NT2/D1 (cell line): Measurements from ENCODE around the gene C12orf76.
"Not testable (repeated sequence)": the region's sequence is repeated elsewhere in the genome, so short reads cannot be mapped to it uniquely, and the experiment has no call there.

Source experiments
- SUZ12 ChIP-seq: IDR thresholded peaks from 2 replicates; pipeline ENCODE4 v1.6.1; 2011; ENCODE audit not compliant: insufficient read length, insufficient read depth; ENCODE audit errors: extremely low read depth
- ZNF274 ChIP-seq: IDR thresholded peaks from 2 replicates; pipeline ENCODE4 v1.6.1; 2011; ENCODE audit warnings: mild to moderate bottlenecking, low read depth, low read length

DNA sequence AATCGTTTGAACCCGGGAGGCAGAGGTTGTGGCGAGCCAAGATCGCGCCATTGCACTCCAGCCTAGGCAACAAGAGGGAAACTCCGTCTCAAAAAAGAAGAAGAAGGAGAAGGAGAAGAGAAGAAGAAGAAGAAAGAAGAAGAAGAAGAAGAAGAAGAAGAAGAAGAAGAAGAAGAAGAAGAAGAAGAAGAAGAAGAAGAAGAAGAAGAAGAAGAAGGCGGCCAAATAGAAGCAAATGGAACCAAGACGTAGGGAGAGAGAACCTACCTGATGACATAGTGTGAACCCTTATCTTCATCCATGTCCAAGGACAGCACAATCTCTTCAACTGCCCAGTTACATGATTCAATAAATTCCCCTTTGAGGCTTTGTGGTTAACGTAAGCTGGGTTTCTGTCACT is 19.8 kb upstream of the C12orf76 start:
- not testable (repeated sequence) for TF ChIP-seq SUZ12, ZNF274
